ENCODE results near the gene PLD4. TPM values are rescaled to one million over a fixed set of nuclear protein-coding genes. Genes with fewer than 3 reads are reported as not detected.
A peak's percentile ranks its signal among the peaks of the same experiment; 100 is the strongest.

Gene PLD4
- total RNA-seq, 2 donors from 2014 or later, result not detected

DNA sequence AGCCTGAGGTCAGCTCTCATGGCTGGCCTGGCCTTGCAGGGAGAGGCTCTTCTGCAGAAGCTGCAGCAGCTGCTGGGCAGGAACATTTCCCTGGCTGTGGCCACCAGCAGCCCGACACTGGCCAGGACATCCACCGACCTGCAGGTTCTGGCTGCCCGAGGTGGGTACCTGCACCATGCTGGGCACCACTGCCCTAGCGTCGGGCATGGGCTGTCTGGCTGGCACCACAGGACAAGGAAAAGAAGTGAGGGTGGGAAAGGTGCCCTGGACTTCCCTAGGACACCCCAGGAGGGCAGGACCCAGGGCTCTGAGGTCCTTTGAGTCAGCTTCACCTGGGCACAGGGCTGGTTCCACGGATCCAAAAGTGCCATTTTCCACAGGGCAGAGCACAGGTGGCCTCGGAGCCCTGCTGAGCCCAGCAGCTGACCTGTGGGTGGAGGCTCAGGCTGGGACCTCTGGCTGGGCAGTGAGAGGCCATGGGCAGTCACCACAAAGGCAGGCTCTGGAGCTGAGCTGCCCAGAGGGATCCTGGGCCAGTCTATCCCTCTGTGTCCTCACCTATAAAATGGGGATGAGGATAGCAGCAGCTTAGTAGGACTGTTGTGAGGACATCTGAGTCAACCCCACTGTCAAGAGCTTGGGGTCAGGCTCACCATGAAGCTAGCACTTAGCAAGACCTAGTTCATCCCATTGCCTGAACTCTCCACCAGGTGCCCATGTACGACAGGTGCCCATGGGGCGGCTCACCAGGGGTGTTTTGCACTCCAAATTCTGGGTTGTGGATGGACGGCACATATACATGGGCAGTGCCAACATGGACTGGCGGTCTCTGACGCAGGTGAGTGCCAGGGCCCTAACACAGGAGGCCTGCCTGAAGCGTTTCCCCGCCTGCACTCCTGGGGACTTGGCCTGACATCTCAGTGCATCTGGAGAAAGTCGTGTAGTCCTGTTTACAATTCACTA, 4.9 kb downstream of the PLD4 start:
- ATAC-seq (no peak), DNase-seq (no peak)
- Histone ChIP-seq H3K36me3 (replicated peaks in 1 of 2; ENCODE audit: insufficient read depth in 1 of 2, low read depth in 2 of 2) (no peaks in the 10 kb centered on the region), H3K4me3 (no peak overlapping the region), H3K27me3 (no peaks in the 10 kb centered on the region), H3K9me3 (no peaks in the 10 kb centered on the region), H3K4me1 (peaks cover 13% of the 10 kb centered on the region), H3K27ac (no peak overlapping the region)
- WGBS, 2 donors, result 87 to 89% methylated on average over 13 to 15 of the region's 15 CpGs
- TF ChIP-seq POLR2A (IDR thresholded peaks at IDR 0.05), result no peak
- TF ChIP-seq, protein P1, sequence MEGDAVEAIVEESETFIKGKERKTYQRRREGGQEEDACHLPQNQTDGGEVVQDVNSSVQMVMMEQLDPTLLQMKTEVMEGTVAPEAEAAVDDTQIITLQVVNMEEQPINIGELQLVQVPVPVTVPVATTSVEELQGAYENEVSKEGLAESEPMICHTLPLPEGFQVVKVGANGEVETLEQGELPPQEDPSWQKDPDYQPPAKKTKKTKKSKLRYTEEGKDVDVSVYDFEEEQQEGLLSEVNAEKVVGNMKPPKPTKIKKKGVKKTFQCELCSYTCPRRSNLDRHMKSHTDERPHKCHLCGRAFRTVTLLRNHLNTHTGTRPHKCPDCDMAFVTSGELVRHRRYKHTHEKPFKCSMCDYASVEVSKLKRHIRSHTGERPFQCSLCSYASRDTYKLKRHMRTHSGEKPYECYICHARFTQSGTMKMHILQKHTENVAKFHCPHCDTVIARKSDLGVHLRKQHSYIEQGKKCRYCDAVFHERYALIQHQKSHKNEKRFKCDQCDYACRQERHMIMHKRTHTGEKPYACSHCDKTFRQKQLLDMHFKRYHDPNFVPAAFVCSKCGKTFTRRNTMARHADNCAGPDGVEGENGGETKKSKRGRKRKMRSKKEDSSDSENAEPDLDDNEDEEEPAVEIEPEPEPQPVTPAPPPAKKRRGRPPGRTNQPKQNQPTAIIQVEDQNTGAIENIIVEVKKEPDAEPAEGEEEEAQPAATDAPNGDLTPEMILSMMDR (IDR thresholded peaks at IDR 0.05), result no peak
- intact Hi-C loops (cut with DNase I), result no loop called here

DNA sequence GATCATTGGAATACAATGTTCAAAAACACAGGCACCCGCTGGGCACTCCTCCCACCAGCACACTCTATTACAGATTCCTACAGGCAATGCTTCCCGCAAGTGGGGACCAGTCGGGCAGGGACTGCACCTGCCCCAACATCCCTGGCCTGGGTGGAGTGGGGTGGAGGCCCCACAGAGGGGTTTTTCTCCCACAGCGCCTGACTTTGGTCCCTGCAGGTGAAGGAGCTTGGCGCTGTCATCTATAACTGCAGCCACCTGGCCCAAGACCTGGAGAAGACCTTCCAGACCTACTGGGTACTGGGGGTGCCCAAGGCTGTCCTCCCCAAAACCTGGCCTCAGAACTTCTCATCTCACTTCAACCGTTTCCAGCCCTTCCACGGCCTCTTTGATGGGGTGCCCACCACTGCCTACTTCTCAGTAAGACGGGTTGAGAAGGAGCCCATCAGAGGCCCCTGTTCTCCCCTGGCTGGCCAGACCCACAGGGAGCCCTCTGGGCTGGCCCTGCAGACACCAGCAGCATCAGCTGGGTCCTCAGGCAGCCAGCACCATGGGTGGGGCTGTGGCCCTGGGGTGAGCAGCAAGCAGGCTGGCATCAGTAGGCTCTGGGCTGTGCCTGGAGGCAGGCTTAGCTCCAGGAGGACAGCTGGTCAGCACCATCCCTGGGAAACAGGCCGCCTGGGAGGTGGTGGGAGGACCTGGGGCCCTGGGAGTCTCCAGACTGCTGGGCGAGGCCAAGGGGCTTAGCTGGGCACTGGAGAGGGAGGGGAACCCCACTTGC, 6.0 kb downstream of the PLD4 start:
- H3K27ac ChIP-seq, result no peak overlapping the region
- TF ChIP-seq, protein P1 (IDR thresholded peaks at IDR 0.05), result no peak
- H3K4me1 ChIP-seq, result peaks cover 24% of the 10 kb centered on the region
- intact Hi-C loops (cut with DNase I), result no loop called here
- no peaks in the 10 kb centered on the region for H3K27me3 ChIP-seq
- 77 to 86% methylated on average over 8 to 10 of the region's 10 CpGs for WGBS, 2 donors
- H3K36me3 ChIP-seq (replicated peaks in 1 of 2; ENCODE audit: insufficient read depth in 1 of 2, low read depth in 2 of 2), result no peaks in the 10 kb centered on the region
- H3K4me3 ChIP-seq, result no peak overlapping the region
- H3K9me3 ChIP-seq, result no peaks in the 10 kb centered on the region
- ATAC-seq (no peak), DNase-seq (peak in 2 of 4 donors; percentile 4 to 43)

DNA sequence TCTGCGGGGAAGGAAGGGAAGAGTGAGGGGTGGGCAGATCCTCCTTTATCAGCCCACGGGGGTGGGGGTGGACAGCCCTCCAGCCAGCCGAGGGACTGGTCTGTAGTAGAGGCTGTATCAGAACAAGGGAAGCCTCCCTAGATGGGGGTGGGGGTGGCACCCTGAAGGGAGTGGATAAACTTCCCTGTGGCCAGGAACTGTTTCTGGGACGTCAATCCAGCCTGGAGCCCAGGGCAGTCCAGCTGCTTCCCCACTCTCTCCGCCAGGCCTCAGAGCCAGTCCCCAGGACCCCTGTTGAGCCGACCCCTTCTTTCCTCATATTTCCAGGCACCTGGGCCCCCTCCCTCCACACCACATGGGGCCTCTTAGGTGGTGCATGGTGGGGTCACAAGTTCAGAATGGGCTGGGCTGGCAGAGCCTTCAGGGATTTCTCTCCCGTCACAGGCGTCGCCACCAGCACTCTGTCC, 6.7 kb downstream of the PLD4 start:
- H3K4me3 ChIP-seq, result no peak overlapping the region
- WGBS, 2 donors, result 79 to 88% methylated on average over 8 to 9 of the region's 9 CpGs
- ATAC-seq (no peak), DNase-seq (no peak)
- H3K4me1 ChIP-seq, result peaks cover 26% of the 10 kb centered on the region
- H3K9me3 ChIP-seq, result no peaks in the 10 kb centered on the region
- TF ChIP-seq, protein P1 (IDR thresholded peaks at IDR 0.05), result no peak
- TF ChIP-seq POLR2A (IDR thresholded peaks at IDR 0.05), result no peak
- no peaks in the 10 kb centered on the region for H3K27me3 ChIP-seq
- no peak overlapping the region for H3K27ac ChIP-seq
- H3K36me3 ChIP-seq (replicated peaks in 1 of 2; ENCODE audit: insufficient read depth in 1 of 2, low read depth in 2 of 2), result no peaks in the 10 kb centered on the region
- intact Hi-C loops (cut with DNase I), result no loop called here

DNA sequence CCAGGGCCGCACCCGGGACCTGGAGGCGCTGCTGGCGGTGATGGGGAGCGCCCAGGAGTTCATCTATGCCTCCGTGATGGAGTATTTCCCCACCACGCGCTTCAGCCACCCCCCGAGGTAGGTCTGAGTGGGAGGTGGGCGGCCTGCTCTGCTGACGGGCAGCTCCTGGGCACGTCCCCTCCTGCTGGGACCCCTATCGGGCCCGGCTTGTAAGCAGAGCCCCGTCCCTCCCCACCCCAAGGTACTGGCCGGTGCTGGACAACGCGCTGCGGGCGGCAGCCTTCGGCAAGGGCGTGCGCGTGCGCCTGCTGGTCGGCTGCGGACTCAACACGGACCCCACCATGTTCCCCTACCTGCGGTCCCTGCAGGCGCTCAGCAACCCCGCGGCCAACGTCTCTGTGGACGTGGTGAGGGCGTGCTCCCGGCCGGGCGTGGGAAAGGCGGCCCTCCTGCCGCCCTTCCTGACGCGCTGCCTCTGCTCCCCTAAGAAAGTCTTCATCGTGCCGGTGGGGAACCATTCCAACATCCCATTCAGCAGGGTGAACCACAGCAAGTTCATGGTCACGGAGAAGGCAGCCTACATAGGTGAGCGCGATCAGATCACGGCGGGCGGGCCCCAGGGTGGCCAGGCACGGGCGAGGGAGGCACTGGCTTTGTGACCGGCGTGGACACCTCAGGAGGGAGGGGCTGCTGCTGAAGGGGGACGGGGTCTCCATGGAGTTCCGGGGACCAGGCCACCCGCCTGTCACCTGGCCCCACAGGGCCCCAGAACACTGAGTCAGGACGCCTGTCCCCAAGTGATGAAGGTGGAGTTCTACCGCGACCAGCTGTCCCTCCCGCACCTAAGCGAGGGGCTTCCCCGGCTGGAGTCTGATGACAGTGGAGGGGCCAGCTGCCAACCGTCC, 7.3 kb downstream of the PLD4 start:
- no peak overlapping the region for H3K4me3 ChIP-seq
- 64 to 66% methylated on average over 29 to 58 of the region's 64 CpGs for WGBS, 2 donors
- DNase-seq, result peak in 1 of 4 donors; percentile 7

More for the DNA sequence above, 7.3 kb downstream of the PLD4 start:
- Histone ChIP-seq H3K36me3 (replicated peaks in 1 of 2; ENCODE audit: insufficient read depth in 1 of 2, low read depth in 2 of 2) (no peaks in the 10 kb centered on the region), H3K27me3 (no peaks in the 10 kb centered on the region), H3K27ac (no peak overlapping the region), H3K4me1 (peaks cover 26% of the 10 kb centered on the region), H3K9me3 (no peaks in the 10 kb centered on the region)
- TF ChIP-seq, protein P1 (IDR thresholded peaks at IDR 0.05), result no peak
- TF ChIP-seq POLR2A (IDR thresholded peaks at IDR 0.05), result no peak
- intact Hi-C loops (cut with DNase I), result no loop called here
- no peak for ATAC-seq

Measured in body of pancreas (tissue), 4 donors.